C4-2B (cell line): ENCODE measurements around the gene DHDH.

Experiments
- CTCF ChIP-seq: fragments of 450-650 bp; conservative IDR thresholded peaks from 2 replicates; pipeline ENCODE4 v1.5.1; 2017; ENCODE audit warnings: mild to moderate bottlenecking
- ZFX ChIP-seq: fragments of 450-650 bp; IDR thresholded peaks from 2 replicates; pipeline ENCODE4 v1.6.1; 2017

- TF ChIP-seq CTCF (peak; percentile 88), ZFX (peak; percentile 16; the same call in 1 of the 2 replicates)
Observed at GRCh38 chr19:48993175-48994034, 59.9 kb downstream of the DHDH start, which contains the start of the genes GYS1 and RUVBL2.
